BE2C (cell line): ENCODE results near the gene FAM98A.

Experiments used
- DNase-seq: peaks from one replicate; pipeline ENCODE4 v3.0.0-alpha.2; 2020
- H3K27me3 ChIP-seq: fragments of 250-450 bp; sonication (Bioruptor Pico); 2 replicates; pipeline ENCODE4 v1.5.1; 2020; ENCODE audit warnings: mild to moderate bottlenecking
- H3K36me3 ChIP-seq: fragments of 250-450 bp; sonication (Bioruptor Pico); 2 replicates; pipeline ENCODE4 v1.5.1; 2020; ENCODE audit warnings: mild to moderate bottlenecking
- H3K4me1 ChIP-seq: fragments of 250-450 bp; sonication (Bioruptor Pico); 2 replicates; pipeline ENCODE4 v1.5.1; 2020
- H3K4me3 ChIP-seq: 2 replicates; pipeline ENCODE4 v1.5.1; 2011; ENCODE audit warnings: low read depth, low read length
- H3K9me3 ChIP-seq: fragments of 250-450 bp; sonication (Bioruptor Pico); 2 replicates; pipeline ENCODE4 v1.5.1; 2020
- CTCF ChIP-seq: IDR thresholded peaks from 2 replicates; pipeline ENCODE4 v1.5.1; 2012; ENCODE audit warnings: mild to moderate bottlenecking, low read depth, low read length

FAM98A gene

GRCh38 chr2:33589444-33589843 is 9.7 kb downstream of the FAM98A start:
- Histone ChIP-seq H3K4me1 (no peaks in the 10 kb centered on the region), H3K9me3 (no peaks in the 10 kb centered on the region), H3K36me3 (peaks cover 78% of the 10 kb centered on the region), H3K27me3 (no peaks in the 10 kb centered on the region), H3K4me3 (no peak overlapping the region)
- no peak for TF ChIP-seq CTCF
- no peak for DNase-seq

- peaks cover 76% of the 10 kb centered on the region for H3K36me3 ChIP-seq
- no peaks in the 10 kb centered on the region for H3K4me1 ChIP-seq
- no peak overlapping the region for H3K4me3 ChIP-seq
- no peak for DNase-seq
- no peaks in the 10 kb centered on the region for H3K9me3 ChIP-seq
- no peak for TF ChIP-seq CTCF
- no peaks in the 10 kb centered on the region; the same call in 1 of the 2 replicates for H3K27me3 ChIP-seq
These were observed 10.9 kb downstream of the FAM98A start for GRCh38 chr2:33588232-33588631.

GRCh38 chr2:33586766-33587165 is 12.3 kb downstream of the FAM98A start:
- no peak for TF ChIP-seq CTCF

GRCh38 chr2:33583194-33583938 is 15.7 kb downstream of the FAM98A start:
- peak; percentile 25 for DNase-seq
- peak; percentile 91 for TF ChIP-seq CTCF
- H3K4me3 ChIP-seq, result no peak overlapping the region
- no peaks in the 10 kb centered on the region for H3K9me3 ChIP-seq
- H3K27me3 ChIP-seq, result no peaks in the 10 kb centered on the region; the same call in 1 of the 2 replicates
- no peaks in the 10 kb centered on the region for H3K4me1 ChIP-seq
- peaks cover 51% of the 10 kb centered on the region for H3K36me3 ChIP-seq

More at GRCh38 chr2:33586766-33587165, 12.3 kb downstream of the FAM98A start:
- Histone ChIP-seq H3K9me3 (no peaks in the 10 kb centered on the region), H3K4me3 (no peak overlapping the region), H3K27me3 (no peaks in the 10 kb centered on the region; the same call in 1 of the 2 replicates), H3K36me3 (peaks cover 69% of the 10 kb centered on the region), H3K4me1 (no peaks in the 10 kb centered on the region)
- no peak for DNase-seq

- Histone ChIP-seq H3K9me3 (no peaks in the 10 kb centered on the region), H3K27me3 (no peaks in the 10 kb centered on the region; the same call in 1 of the 2 replicates), H3K4me1 (no peaks in the 10 kb centered on the region), H3K4me3 (no peak overlapping the region), H3K36me3 (peaks cover 39% of the 10 kb centered on the region)
- DNase-seq, result no peak
- TF ChIP-seq CTCF, result no peak
These were observed 17.2 kb downstream of the FAM98A start for GRCh38 chr2:33581872-33582271.

GRCh38 chr2:33579227-33579626 is 19.9 kb downstream of the FAM98A start:
- no peak for DNase-seq
- Histone ChIP-seq H3K4me1 (no peaks in the 10 kb centered on the region), H3K4me3 (no peak overlapping the region), H3K36me3 (peaks cover 16% of the 10 kb centered on the region), H3K9me3 (no peaks in the 10 kb centered on the region), H3K27me3 (no peaks in the 10 kb centered on the region; the same call in 1 of the 2 replicates)
- TF ChIP-seq CTCF, result no peak
